ENCODE results near the gene LITAF.

The LITAF gene

GRCh38 chr16:11499295-11500089 lies 87.2 kb downstream of the LITAF start:
- no peak for DNase-seq (ENCODE audit: low read depth)
- TF ChIP-seq CTCF (IDR thresholded peaks at IDR 0.05; ENCODE audit: low read depth, low read length, missing control alignments) = no peak

GRCh38 chr16:11498683-11499082 lies 88.0 kb downstream of the LITAF start:
- no peak for TF ChIP-seq CTCF (IDR thresholded peaks at IDR 0.05; ENCODE audit: low read depth, low read length, missing control alignments)

More at GRCh38 chr16:11499295-11500089, 87.2 kb downstream of the LITAF start:
- no peak overlapping the region for H3K4me3 ChIP-seq (ENCODE audit: low read depth, low read length)

GRCh38 chr16:11497851-11498289 lies 88.8 kb downstream of the LITAF start:
- no peak for TF ChIP-seq CTCF (IDR thresholded peaks at IDR 0.05; ENCODE audit: low read depth, low read length, missing control alignments)
- DNase-seq (ENCODE audit: low read depth) = no peak

More at GRCh38 chr16:11498683-11499082, 88.0 kb downstream of the LITAF start:
- no peak overlapping the region for H3K4me3 ChIP-seq (ENCODE audit: low read depth, low read length)
- DNase-seq (ENCODE audit: low read depth) = no peak

More at GRCh38 chr16:11497851-11498289, 88.8 kb downstream of the LITAF start:
- H3K4me3 ChIP-seq (ENCODE audit: low read depth, low read length) = no peak overlapping the region

All from GM12864 (cell line).